Superior temporal gyrus (tissue), 1 donor: ENCODE data around the gene CRPPA.
A peak's percentile ranks its signal among the peaks of the same experiment; 100 is the strongest.

Experiments used
- DNase-seq: peaks from one replicate; pipeline ENCODE4 v3.0.0-alpha.2; 2016; ENCODE audit errors: extremely low spot score

CRPPA gene

GRCh38 chr7:16423761-16424160, 2.4 kb upstream of the CRPPA start:
- DNase-seq: no peak

DNA sequence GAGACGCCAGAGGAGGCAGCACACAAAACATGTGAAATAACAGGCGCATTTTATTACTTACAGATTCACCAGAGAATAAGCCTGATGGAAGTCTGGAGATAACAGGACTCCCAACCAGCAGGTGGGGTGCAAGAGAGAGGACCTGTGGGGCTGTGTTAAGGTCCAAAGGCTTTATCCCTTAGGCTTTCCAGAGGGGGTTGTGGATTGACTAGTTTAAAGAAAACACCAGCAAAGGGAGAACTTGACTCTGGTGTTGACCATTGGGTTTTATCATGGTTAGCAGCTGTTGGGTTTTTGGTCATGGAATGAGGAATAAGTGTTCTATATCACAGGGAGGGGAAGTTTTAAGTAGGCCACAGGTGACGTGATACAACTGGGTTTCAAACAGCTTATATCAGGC, 1.6 kb upstream of the CRPPA start:
- DNase-seq: no peak

DNA sequence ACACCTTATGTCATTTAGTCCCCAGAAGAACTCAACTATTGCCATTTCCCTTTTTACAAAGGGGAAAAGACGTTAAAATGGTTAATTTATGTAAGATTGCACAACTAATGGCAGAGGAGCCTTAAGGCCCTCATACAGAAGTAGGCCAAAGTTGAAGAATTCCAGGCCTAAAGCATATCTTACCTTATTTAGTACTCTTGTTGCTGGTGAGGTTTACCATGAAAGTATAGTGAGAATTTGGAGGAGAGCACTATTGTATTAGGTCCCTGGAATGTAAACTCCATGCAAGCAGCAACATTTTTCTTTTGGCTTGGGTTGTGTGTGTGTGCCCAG, 731 bp upstream of the CRPPA start:
- no peak for DNase-seq

GRCh38 chr7:16420649-16421332, 547 bp downstream of the CRPPA start:
- DNase-seq: peak; percentile 94

DNA sequence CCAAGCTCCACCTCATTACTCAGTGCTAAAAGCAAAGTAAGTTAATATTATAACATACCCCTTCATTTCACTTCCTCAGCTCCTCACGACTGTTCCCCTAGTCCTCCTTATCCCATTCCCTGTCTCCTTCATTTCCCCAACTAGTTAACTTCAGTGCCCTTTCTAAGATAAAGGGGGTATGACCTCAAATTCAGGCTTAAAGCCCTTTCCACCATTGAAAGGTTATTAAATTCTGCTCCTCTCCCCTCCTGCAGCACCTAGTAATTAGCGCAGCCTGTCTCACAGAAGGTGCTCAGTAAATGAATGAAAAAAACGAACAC, 1.0 kb downstream of the CRPPA start:
- DNase-seq: no peak

DNA sequence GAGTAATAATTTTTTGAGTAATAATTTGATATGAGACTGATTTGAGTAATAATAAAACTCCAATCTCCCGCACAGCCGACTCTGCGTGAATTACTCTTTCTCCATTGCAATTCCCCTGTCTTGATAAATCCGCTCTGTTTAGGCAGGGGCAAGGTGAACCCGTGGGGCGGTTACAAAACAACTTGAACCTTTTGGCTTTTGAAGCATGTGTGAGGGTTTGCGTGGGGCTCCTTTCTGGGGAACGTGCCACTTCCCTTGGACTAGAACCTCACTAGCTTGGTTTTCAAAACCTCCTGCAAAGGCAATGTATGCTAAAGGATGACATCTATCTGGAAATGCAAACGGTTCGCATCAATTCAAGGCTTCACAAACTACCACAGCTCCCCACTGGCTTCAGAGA, 1.5 kb downstream of the CRPPA start:
- DNase-seq: no peak

DNA sequence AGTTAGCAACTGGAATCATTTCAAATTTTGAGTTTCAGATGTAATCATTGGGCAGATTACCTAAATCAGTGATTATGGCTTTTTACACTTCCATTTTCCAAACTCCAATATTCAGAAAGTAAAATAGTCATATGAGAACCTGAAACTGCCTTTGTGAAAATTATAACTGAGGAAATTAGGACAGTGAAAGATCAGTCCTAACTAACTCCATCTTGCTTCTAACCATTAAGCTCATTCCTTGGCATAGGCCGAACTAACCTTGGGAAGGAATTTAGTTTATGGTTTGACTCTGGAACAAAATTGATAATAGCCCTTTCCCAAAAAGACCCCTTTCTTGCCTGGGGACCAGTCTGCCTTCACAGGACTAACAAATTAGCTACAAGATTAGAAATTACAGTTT, 2.2 kb downstream of the CRPPA start:
- DNase-seq: no peak

DNA sequence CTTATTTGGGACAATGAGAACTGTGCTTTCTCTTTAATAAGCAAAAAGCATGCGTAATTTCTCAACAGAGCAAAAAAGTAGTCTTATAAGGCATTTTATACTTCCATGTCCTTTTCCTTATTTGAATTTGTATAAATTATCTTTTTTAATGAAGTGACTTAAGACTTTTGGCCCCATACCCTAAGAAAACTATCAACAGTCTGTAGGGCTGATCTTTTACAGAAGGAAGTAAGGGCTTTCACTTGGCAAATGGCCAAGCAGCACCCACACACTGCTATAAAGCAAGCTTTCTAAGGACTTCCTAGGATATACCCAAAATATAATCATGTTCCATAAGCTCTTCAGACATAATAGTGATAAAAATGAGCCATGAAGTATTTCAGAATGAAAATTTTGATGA, 3.4 kb downstream of the CRPPA start:
- DNase-seq: no peak

GRCh38 chr7:16416289-16417282, 4.8 kb downstream of the CRPPA start:
- DNase-seq: no peak

GRCh38 chr7:16412274-16413254, 8.8 kb downstream of the CRPPA start:
- no peak for DNase-seq

- DNase-seq: no peak
Measured at GRCh38 chr7:16411391-16411790, 9.9 kb downstream of the CRPPA start.

DNA sequence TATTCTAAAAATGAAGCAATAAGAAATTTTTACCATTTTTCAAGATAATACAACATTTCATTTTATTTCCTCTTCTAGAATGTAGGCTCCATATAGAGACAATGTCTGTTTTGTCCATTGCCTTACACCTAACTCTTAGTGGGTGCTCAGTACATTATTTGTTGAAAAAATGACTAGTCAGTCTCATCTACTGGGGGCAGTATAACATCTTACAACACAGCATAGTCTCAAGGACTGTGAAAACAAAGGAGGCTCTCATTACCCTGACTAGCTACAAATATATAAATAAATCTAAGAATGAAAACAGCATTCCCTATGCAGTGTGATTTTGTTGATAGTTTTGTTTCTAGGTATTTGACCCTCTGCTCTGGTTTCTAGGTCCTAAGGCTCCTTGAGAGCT, 11.6 kb downstream of the CRPPA start:
- DNase-seq: peak; percentile 61

GRCh38 chr7:16404636-16405035, 16.7 kb downstream of the CRPPA start:
- DNase-seq: no peak

DNA sequence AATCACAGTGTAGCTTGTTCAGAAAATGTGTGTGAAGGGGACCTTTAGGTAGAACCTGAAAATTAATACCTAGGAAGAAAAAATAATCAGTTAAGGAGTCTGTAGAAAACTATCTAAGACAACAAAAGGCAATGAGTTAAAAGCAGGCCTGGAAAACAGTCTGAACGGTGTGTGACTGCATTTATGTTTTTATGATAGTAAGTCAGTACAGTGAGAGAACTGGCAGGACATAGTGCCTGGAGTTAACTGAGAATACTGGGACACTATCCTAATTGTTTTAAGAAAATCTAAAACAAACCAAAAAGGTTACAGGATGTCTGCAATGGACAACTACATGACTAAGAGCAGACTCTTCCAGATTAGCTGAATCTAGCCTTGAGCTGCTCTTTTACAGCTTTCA, 17.9 kb downstream of the CRPPA start:
- DNase-seq: no peak

DNA sequence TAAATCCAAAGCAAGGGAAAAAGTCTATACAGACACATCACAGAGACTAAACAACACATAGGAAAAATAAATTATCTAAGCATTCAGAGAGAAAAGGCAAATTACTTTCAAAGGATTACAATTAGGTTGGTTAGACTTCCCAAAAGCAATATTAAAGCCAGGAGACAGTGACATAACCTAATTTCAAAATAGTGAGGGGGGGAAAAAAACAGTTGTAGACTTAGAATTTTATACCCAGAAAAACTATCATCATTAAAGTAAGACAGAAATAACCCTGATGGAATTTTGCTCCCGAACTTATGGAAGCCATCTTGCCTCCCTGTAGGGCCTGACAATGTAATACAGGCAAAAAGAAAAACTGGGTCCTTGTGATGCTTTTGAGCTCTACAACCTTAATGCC, 18.4 kb downstream of the CRPPA start:
- no peak for DNase-seq

DNA sequence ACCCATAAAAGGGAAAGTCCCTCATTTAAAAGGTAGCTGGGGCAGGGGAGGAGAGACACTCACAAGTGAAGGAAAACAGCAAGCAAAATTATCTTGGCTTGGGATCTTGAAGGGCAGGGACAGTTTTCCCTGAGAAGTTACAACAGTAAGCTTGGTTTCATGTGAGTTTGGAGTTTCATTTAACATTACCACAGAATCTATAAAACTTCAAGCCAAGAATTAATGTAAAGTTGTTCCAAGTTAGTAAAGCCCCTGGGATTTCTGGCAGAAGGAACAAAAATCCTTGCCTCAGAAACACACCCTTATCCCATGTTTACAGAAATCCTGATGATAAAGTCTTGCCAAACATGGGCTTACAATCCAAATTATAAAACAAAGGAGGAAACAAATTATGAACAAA, 19.2 kb downstream of the CRPPA start:
- DNase-seq: no peak

- no peak for DNase-seq
Measured at GRCh38 chr7:16400893-16401275, 20.5 kb downstream of the CRPPA start.

DNA sequence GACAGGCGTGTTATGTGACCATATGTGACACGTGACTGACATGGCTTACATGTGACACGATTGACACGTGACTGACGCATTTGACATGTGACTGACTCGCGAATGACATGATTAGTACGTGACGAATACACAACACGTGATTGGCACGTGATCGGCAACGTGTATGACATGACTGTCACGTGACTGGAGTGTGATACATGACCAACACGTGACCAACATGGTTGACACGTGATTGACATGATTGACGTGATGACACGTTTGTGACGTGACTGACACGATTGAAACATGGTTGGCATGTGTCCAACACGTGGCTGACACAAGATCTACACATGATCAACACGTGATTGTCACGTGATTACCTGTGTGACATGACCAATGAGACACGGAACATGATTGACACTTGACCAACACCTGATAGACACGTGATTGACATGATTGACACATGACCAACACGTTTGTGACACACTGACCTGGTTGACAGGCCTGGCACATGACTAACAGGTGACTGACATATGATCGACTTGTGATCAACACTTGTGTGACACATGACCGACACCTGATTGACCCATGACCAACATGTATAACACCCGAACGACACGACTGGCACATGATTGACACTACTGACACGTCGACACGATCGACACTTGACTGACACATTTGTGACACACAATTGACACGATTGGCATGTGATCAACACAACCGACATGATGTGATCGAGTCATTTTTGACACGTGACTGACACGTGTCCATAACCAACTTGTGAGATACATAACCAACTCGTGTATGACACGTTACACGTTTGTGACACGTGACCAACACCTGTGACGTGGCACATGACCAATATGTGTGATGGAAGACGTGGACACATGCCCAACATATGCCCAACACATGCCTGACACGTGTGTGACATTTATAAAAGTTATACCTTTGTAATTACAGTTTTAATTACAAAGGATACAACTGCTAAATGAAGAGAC, 21.1 kb downstream of the CRPPA start:
- no peak for DNase-seq

- no peak for DNase-seq
Measured at GRCh38 chr7:16399265-16399831, 22.0 kb downstream of the CRPPA start.

GRCh38 chr7:16398146-16399017, 23.0 kb downstream of the CRPPA start:
- DNase-seq: no peak
